ENCODE measurements around the gene TRIL. TPM values are rescaled to one million over a fixed set of nuclear protein-coding genes. Genes with fewer than 3 reads are reported as not detected.

The TRIL gene
- total RNA-seq, 4 donors from 2014 or later = 1.4 to 6.5 (median 2.1) TPM

DNA sequence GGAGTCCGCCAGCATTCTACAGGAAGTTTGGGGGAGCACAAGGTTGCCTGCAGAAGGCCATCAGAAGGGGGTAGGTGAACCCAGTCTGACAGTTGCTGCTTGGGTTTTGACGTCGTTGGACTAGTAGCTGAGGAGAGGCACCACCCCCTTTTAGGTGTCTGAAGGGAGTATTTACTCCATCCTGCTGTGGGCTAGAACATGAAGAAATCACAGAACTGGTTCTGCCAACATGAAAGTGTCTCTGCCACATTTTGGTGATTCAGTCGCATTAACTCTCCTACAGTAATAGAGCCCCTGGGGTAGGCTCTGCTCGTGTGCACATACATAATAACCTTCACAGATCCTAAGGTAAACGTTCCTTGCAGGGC lies 834 bp upstream of the TRIL start:
- H3K27ac ChIP-seq = peak overlapping the region; percentile 84 to 91 (median 88)
- WGBS, 2 donors = 30 to 38% methylated on average over 3 to 6 of the region's 6 CpGs
- no peaks in the 10 kb centered on the region for H3K36me3 ChIP-seq
- TF ChIP-seq POLR2A (IDR thresholded peaks at IDR 0.05) = no peak
- TF ChIP-seq, protein P1, sequence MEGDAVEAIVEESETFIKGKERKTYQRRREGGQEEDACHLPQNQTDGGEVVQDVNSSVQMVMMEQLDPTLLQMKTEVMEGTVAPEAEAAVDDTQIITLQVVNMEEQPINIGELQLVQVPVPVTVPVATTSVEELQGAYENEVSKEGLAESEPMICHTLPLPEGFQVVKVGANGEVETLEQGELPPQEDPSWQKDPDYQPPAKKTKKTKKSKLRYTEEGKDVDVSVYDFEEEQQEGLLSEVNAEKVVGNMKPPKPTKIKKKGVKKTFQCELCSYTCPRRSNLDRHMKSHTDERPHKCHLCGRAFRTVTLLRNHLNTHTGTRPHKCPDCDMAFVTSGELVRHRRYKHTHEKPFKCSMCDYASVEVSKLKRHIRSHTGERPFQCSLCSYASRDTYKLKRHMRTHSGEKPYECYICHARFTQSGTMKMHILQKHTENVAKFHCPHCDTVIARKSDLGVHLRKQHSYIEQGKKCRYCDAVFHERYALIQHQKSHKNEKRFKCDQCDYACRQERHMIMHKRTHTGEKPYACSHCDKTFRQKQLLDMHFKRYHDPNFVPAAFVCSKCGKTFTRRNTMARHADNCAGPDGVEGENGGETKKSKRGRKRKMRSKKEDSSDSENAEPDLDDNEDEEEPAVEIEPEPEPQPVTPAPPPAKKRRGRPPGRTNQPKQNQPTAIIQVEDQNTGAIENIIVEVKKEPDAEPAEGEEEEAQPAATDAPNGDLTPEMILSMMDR (IDR thresholded peaks at IDR 0.05) = no peak
- peak overlapping the region; percentile 47 to 73 (median 61) for H3K4me3 ChIP-seq
- H3K27me3 ChIP-seq = peaks cover 0 to 42% (median 0%) of the 10 kb centered on the region in 4 donors
- no peaks in the 10 kb centered on the region for H3K9me3 ChIP-seq
- peaks cover 24 to 73% (median 45%) of the 10 kb centered on the region in 3 donors for H3K4me1 ChIP-seq
- no peak for DNase-seq
- intact Hi-C loops (cut with DNase I) = loop anchor here (10.0 kb wide), 1 partner anchor 146 kb away; no protein-coding TSS in a partner anchor

DNA sequence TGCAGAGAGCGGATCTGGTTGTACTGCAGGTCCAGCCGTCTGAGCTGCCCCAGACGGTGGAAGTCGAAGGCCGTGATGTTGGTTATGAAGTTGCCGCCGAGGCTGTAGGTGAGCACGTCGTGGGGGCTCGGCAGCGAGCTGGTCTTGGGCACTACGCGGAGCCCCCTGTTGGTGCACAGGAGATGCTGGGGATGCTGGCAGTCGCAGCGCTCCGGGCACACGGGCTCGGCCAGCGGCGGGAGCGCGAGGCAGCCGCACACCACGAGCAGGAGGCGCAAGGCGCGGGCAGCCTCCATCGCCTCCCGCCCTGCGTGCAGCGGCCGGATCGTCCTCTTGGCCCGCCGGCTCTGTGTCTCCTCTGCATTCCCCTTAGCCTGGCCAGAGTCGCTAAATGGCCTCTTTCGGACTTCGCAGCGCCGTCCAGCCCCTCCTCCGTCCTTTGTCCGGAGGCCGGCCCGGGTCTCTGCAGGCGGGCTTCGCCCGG lies 337 bp downstream of the TRIL start:
- Histone ChIP-seq H3K27ac (peak overlapping the region; percentile 84 to 91 (median 88)), H3K36me3 (no peaks in the 10 kb centered on the region), H3K27me3 (peaks cover 0 to 42% (median 0%) of the 10 kb centered on the region in 4 donors), H3K9me3 (no peaks in the 10 kb centered on the region), H3K4me1 (peaks cover 24 to 81% (median 45%) of the 10 kb centered on the region in 3 donors), H3K4me3 (peak overlapping the region; percentile 47 to 73 (median 61))
- TF ChIP-seq POLR2A (IDR thresholded peaks at IDR 0.05) = no peak
- TF ChIP-seq, protein P1 (IDR thresholded peaks at IDR 0.05) = no peak
- 3% methylated on average over 8 of the region's 47 CpGs; no CpG with 5 or more reads in 1 of the 2 donors for WGBS, 2 donors
- no peak for DNase-seq
- intact Hi-C loops (cut with DNase I) = loop anchor here (10.0 kb wide), 1 partner anchor 147 kb away; no protein-coding TSS in a partner anchor

DNA sequence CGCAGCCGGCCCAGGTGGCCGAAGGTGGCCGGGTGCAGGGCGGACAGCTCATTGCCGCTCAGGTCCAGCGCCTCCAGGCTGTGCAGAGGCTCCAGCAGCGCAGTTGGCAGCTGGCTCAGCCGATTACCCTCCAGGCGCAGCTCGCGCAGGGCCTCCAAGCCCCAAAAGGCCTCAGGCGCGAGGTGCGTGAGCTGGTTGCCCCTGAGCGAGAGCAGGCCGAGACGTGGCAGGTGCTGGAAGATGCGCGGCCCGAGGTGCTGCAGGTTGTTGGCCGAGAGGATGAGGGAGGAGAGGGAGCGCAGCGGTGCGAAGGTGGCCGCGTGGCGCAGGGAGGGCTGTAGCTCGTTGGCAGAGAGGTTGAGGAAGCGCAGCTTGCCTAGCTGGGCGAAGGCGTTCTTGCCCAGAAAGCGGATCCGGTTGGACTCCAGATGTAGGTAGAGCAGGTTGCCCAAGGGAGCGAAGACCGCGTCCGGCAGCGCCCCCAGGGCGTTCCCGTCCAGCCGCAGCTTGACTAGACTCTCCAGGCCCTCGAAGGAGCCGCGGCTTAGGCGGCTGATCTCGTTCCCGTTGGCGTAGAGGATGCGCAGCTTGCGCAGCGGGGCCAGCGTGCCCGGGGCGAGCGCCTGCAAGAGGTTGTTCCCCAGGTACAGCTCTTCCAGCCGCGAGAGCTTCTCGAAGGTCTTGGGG lies 923 bp downstream of the TRIL start:
- Histone ChIP-seq H3K9me3 (no peaks in the 10 kb centered on the region), H3K27ac (peak overlapping the region; percentile 84 to 91 (median 88)), H3K36me3 (no peaks in the 10 kb centered on the region), H3K4me3 (peak overlapping the region; percentile 47 to 73 (median 61)), H3K27me3 (peaks cover 0 to 42% (median 0%) of the 10 kb centered on the region in 4 donors), H3K4me1 (peaks cover 24 to 80% (median 45%) of the 10 kb centered on the region in 3 donors)
- TF ChIP-seq, protein P1 (IDR thresholded peaks at IDR 0.05) = no peak
- TF ChIP-seq POLR2A (IDR thresholded peaks at IDR 0.05) = no peak
- intact Hi-C loops (cut with DNase I) = loop anchor here (10.0 kb wide), 1 partner anchor 148 kb away; no protein-coding TSS in a partner anchor
- WGBS, 2 donors = 0% methylated on average over 3 of the region's 59 CpGs; no CpG with 5 or more reads in 1 of the 2 donors
- no peak for DNase-seq

DNA sequence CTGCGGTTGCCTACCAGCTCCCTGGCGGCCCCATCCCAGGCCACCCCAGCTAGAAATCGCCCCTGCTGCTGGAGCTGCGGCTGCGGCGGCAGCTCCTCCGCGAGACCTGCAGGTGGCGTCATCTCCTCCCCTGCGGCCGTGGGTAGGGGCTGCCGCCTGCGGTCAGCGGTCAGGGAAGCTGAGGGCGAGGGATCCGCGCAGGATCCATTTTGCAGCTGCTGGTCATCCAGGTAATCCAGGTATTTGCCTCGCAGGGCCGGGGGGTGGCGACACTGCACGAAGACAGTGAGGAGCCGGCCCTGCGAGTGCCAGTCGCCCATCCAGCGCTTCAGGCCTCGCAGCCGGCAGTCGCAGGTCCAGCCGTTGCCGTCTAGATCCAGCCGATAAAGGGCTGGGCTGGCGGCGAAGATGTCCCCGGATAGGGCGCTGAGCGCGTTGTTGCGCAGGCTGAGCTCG lies 1.5 kb downstream of the TRIL start:
- Histone ChIP-seq H3K4me3 (peak overlapping the region; percentile 47 to 73 (median 61)), H3K36me3 (no peaks in the 10 kb centered on the region), H3K27ac (peak overlapping the region; percentile 84 to 91 (median 88)), H3K4me1 (peaks cover 24 to 74% (median 41%) of the 10 kb centered on the region in 3 donors), H3K27me3 (peaks cover 0 to 42% (median 0%) of the 10 kb centered on the region in 4 donors), H3K9me3 (no peaks in the 10 kb centered on the region)
- DNase-seq = no peak
- intact Hi-C loops (cut with DNase I) = loop anchor here (10.0 kb wide), 1 partner anchor 148 kb away; no protein-coding TSS in a partner anchor
- TF ChIP-seq POLR2A (IDR thresholded peaks at IDR 0.05) = no peak
- TF ChIP-seq, protein P1 (IDR thresholded peaks at IDR 0.05) = peak in 5 of 6 experiments; percentile 30 to 76 (median 57)
- WGBS, 2 donors = no CpG with 5 or more reads among the region's 39 CpGs

All from esophagus squamous epithelium (tissue), 5 donors.